H7 (cell line): ENCODE data around the gene FGFRL1. TPM values are rescaled to one million over a fixed set of nuclear protein-coding genes. Genes with fewer than 3 reads are reported as not detected.
A peak's percentile ranks its signal among the peaks of the same experiment; 100 is the strongest.

Experiments
- DNase-seq: peaks from one replicate; pipeline ENCODE4 v3.0.0; 2012
- H3K27me3 ChIP-seq: 2 replicates; pipeline ENCODE4 v1.6.0; 2011; ENCODE audit warnings: mild to moderate bottlenecking, low read length; ENCODE audit not compliant: control insufficient read depth, insufficient read depth
- H3K36me3 ChIP-seq: replicated peaks from 2 replicates; pipeline ENCODE4 v1.5.1; 2011; ENCODE audit warnings: low read length; ENCODE audit not compliant: control insufficient read depth, insufficient read depth
- H3K4me3 ChIP-seq: 2 replicates; pipeline ENCODE4 v1.5.1; 2011; ENCODE audit warnings: low read depth, mild to moderate bottlenecking, control low read depth, low read length, moderate library complexity; ENCODE audit not compliant: insufficient read depth
- total RNA-seq: library from RNA; depleted of rRNA; stranded (reverse); fragments of >200 nt; shearing (Covaris generic); gene quantifications from 2 replicates; pipeline ENCODE4 v1.2.3, GENCODE V29; 2014

FGFRL1 gene
- total RNA-seq, 1 experiment from 2014 or later: 39.1 TPM

GRCh38 chr4:1027219-1027914 lies 15.9 kb downstream of the FGFRL1 start:
- Histone ChIP-seq H3K36me3 (peaks cover 8% of the 10 kb centered on the region), H3K4me3 (no peak overlapping the region), H3K27me3 (no peaks in the 10 kb centered on the region)
- no peak for DNase-seq

- H3K4me3 ChIP-seq: no peak overlapping the region
- H3K36me3 ChIP-seq: peaks cover 8% of the 10 kb centered on the region
- no peak for DNase-seq
- no peaks in the 10 kb centered on the region for H3K27me3 ChIP-seq
Observed at GRCh38 chr4:1027915-1028238, 16.5 kb downstream of the FGFRL1 start.

- no peaks in the 10 kb centered on the region for H3K27me3 ChIP-seq
- no peak overlapping the region for H3K4me3 ChIP-seq
- H3K36me3 ChIP-seq: peaks cover 8% of the 10 kb centered on the region
- no peak for DNase-seq
Observed at GRCh38 chr4:1028574-1029220, 17.3 kb downstream of the FGFRL1 start.

DNA sequence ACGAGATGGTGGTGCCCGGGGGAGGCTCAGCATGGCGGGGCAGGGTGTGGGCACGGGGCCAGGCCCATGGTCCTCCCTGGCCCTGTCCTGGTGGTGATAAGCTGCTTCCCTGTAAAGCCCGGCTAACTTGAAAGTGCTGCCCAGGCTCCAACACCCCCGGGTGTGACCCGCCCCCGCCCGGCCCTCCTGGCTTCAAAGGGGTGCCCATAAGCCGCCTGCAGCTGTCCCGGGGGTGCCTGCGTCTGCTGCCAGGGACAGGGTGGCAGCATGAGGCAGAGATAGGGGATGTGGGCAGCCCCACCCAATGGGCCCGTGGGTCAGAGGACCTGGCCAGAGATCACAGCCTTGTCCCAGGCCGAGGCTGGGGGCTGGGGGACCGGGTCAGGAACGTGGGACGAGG lies 18.1 kb downstream of the FGFRL1 start:
- Histone ChIP-seq H3K27me3 (no peaks in the 10 kb centered on the region), H3K36me3 (peaks cover 8% of the 10 kb centered on the region), H3K4me3 (no peak overlapping the region)
- DNase-seq: no peak

DNA sequence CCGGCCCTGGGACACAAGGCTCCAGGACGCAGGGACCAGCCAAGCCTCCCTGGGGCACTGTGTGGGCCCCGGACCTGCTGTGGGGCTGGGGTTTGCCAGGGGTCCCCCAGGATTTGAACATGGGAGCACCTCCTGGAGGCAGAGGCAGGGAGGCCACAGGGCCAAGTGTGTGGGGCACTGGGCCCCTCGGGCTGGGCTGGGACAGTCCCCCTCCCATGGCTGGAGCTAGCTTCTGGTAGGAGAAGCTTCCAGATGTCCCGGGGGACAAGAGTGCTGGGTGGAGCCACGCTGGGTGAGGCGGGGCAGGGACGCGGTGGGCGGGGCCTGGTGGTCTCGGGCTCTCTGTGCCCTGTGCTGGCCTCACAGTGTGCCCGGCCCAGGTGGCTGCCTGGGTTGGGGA lies 18.6 kb downstream of the FGFRL1 start:
- DNase-seq: peak; percentile 94
- Histone ChIP-seq H3K27me3 (no peaks in the 10 kb centered on the region), H3K36me3 (peaks cover 8% of the 10 kb centered on the region), H3K4me3 (no peak overlapping the region)

- DNase-seq: no peak
- H3K27me3 ChIP-seq: no peaks in the 10 kb centered on the region
- H3K36me3 ChIP-seq: peaks cover 5% of the 10 kb centered on the region
- H3K4me3 ChIP-seq: no peak overlapping the region
Observed at GRCh38 chr4:1030559-1030958, 19.1 kb downstream of the FGFRL1 start.

DNA sequence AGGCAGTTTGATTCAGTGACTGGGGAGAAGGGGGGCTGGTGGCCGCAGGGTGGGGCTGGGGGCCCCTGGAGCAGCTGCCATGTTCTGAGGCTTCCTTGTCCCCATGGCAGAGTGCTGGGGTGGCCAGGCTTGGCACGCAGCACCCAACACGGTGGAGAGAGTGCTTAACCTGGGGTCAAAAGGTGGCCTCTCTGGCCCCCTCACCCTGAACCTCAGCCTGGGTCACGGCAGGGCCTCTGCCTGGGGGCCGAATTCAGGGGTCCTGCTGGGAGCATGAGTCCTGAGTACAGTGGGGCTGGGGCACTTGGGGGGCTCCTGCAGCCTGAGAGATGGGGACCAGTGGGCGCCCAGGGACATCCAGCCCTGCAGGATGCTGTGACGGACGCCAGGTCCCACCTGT lies 19.9 kb downstream of the FGFRL1 start:
- H3K36me3 ChIP-seq: no peaks in the 10 kb centered on the region
- no peak for DNase-seq
- H3K4me3 ChIP-seq: no peak overlapping the region
- no peaks in the 10 kb centered on the region for H3K27me3 ChIP-seq

GRCh38 chr4:1031956-1032795 lies 20.8 kb downstream of the FGFRL1 start:
- peak; percentile 94 for DNase-seq
- Histone ChIP-seq H3K4me3 (no peak overlapping the region), H3K27me3 (no peaks in the 10 kb centered on the region), H3K36me3 (no peaks in the 10 kb centered on the region)

DNA sequence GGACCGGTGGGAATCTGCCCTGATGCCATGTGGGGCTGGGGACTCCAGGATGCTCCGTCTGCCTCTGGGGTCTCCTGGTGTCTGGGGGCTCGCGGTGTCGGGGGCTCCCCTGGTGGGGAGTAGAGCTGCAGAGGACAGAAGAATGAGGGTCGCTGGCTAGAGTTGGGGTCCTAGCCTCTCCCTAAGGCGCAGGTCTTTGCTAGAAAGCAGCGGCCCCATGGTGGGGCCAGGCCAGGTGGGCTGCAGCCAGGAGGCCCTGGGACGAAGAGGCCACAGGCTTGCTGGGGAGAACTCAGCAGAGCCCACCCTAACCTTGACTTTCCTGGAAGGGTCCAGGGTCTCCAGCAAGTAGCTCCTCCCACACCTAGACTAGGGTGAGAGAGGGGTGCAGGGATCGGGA lies 21.4 kb downstream of the FGFRL1 start:
- DNase-seq: no peak
- H3K27me3 ChIP-seq: no peaks in the 10 kb centered on the region
- H3K36me3 ChIP-seq: no peaks in the 10 kb centered on the region
- no peak overlapping the region for H3K4me3 ChIP-seq

- no peak for DNase-seq
- Histone ChIP-seq H3K4me3 (no peak overlapping the region), H3K27me3 (no peaks in the 10 kb centered on the region), H3K36me3 (no peaks in the 10 kb centered on the region)
Observed at GRCh38 chr4:1033840-1034551, 22.6 kb downstream of the FGFRL1 start.

- Histone ChIP-seq H3K27me3 (no peaks in the 10 kb centered on the region), H3K36me3 (no peaks in the 10 kb centered on the region), H3K4me3 (no peak overlapping the region)
- DNase-seq: no peak
Observed at GRCh38 chr4:1035510-1035909, 24.1 kb downstream of the FGFRL1 start.

DNA sequence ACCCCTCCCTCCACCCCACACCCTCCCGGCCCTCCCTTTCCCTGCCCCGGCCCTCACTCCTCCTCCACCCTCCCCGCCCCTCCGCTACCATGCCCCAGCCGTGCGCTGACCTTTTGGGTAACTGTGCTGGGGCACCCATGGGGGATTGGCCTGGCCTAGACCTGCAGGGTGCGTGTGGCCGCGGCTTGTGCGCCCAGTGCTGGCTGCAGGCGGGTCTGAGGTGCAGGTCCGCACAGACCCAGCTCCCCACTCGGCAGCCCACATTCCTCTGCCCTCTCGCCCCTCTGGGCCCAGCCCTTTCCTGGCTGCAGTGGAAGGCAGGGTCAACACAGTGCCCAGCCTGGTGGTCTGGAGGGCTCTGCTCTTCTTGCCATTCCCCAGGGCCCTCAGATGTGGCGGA lies 24.7 kb downstream of the FGFRL1 start:
- Histone ChIP-seq H3K4me3 (no peak overlapping the region), H3K27me3 (no peaks in the 10 kb centered on the region), H3K36me3 (no peaks in the 10 kb centered on the region)
- no peak for DNase-seq

- H3K4me3 ChIP-seq: no peak overlapping the region
- no peaks in the 10 kb centered on the region for H3K36me3 ChIP-seq
- no peaks in the 10 kb centered on the region for H3K27me3 ChIP-seq
- DNase-seq: no peak
Observed at GRCh38 chr4:1036976-1037810, 25.8 kb downstream of the FGFRL1 start.

- peaks cover 2% of the 10 kb centered on the region; the same call in 1 of the 2 replicates for H3K27me3 ChIP-seq
- DNase-seq: no peak
- H3K4me3 ChIP-seq: no peak overlapping the region
- H3K36me3 ChIP-seq: no peaks in the 10 kb centered on the region
Observed at GRCh38 chr4:1038948-1039492, 27.6 kb downstream of the FGFRL1 start.
